HG03469 (cell line): ENCODE results near the gene PACS1.

ENCODE experiments used
- ATAC-seq: cut with Tn5 transposase; IDR thresholded peaks from one replicate; pipeline ENCODE4 v1.9.1; 2021; ENCODE audit warnings: mild to moderate bottlenecking, moderate library complexity, moderate number of reproducible peaks; ENCODE audit not compliant: unreplicated experiment

The PACS1 gene

GRCh38 chr11:66048547-66049323 is 21.3 kb upstream of the PACS1 start, which contains the start of gene GAL3ST3:
TSS of gene GAL3ST3 (minus strand) at chr11:66049161. CDS start at chr11:66045415, 3,746 bp downstream.
- no peak for ATAC-seq

DNA sequence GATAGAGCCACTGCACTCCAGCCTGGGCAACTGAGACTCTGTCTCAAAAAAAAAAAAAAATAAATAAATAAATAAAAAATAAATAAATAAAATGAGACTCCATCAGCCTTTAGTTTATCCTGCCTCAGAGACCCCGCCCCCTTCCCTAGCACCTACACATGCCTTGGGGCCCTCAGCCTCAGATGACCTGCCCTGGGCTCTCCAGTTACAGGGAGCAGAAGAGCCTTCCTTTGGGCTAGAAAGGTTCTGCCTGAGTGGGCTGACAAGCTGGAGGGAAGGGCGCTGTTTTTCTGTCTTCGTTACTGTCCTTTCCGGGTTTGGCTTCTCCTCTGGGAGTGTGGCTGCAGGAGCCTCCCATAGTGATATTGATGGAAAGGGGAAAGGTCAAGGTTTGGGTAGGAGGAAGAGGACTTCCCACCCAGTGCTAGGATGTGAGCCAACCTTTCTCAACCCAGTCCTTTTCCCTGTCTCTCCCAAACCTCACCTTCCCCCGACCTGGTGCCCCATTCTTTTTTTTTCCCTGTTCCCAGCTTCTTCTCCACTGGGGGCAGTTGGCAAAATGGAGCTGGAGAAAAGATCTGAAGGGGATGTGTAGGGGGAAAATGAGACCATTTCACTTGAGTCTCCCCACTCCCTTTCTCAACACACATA is 19.4 kb upstream of the PACS1 start:
- ATAC-seq = no peak

DNA sequence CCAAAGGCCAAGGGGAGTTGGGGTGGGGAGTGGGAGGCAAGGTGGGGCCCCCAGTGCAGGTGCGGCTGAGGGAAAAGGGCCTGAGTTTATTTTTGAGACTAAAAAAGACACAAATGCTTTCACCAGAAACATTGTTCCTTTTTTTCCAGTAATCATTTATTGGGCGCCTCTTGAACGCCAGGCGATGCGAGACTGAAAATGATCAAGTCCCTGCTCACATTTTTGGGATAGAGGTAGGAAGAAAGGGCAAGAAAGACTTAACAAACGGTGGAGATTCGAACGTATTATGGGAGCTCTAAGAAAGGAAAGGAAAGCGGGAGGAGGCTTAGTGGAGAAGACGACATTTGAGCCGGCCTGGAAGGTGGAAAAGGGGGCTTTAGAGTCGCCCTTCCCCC is 18.7 kb upstream of the PACS1 start:
- ATAC-seq = no peak

- ATAC-seq = peak; percentile 85
These were observed 18.1 kb upstream of the PACS1 start, which contains the start of gene SF3B2 for GRCh38 chr11:66051766-66052663. TSS of gene SF3B2 (plus strand) at chr11:66052364. CDS start at chr11:66052385, 21 bp downstream.

GRCh38 chr11:66052664-66052982 is 17.4 kb upstream of the PACS1 start:
- no peak for ATAC-seq

GRCh38 chr11:66055021-66055420 is 15.1 kb upstream of the PACS1 start:
- no peak for ATAC-seq

DNA sequence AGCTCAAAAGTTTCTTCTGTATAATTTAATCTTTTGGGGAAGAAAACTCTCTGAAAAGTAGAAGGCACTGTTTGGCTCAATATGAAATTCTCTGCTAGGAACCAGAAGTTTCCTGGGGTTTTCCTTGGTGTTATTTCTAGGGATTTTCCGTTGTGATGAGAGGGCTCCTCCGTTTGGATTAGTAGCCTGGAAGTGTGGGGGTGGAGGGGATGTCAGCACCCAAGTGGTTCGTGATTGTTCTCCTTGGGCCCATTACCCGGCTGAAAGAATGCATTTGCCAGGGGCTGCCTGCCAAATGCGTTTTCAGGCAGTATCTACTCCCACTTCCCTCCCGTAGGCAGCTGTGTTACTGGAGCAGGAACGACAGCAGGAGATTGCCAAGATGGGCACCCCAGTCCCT is 13.6 kb upstream of the PACS1 start:
- ATAC-seq = no peak

DNA sequence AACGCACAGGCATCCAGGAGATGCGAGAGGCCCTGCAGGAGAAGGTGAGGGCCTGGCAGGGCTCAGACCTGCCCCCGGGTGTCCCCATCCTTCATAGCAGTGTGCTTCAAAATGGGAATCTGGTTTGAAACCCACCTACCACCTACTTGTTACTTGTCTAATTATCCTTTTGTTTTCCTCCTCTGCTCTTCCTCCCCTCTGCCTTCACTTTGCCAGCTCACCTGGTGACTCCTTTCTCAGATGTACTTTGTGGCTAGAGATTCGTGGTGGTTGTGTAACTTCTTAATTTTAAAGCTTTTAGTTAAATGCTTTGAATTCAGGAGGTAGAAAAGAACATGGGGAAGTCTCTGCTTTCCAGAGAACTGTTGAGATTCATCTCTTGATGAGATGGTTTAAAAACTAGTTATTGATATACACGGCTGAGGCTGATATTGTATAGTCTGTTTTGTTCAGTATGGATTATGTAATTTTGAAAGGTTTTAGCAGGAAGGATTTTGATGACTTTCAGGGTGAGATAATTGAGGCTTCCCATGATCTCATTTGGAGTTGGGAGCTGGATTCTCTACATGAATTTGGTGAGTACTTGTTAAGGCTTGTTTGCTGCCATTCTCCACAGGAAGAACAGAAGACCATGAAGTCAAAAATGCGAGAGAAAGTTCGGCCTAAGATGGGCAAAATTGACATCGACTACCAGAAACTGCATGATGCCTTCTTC is 9.9 kb upstream of the PACS1 start:
- ATAC-seq = no peak

DNA sequence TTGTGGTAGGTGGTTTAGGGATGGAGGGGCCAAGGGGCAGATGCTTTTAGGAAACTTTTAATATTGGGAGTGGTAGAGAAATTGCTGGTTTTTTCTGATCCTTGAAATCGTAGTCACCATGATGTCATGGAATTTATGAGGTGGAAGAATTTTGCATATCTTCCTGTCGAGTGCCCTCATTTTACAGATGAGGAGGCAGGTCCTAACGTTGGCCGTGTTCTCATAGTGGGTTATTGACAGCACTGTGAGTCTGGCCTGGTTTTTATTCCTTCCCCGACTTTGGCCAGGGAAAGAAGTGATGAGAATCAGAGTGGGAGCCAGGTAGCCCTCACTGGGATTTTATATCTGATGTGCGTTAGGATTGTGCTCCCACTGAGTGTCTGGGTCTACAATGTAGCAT is 8.8 kb upstream of the PACS1 start:
- ATAC-seq = no peak

DNA sequence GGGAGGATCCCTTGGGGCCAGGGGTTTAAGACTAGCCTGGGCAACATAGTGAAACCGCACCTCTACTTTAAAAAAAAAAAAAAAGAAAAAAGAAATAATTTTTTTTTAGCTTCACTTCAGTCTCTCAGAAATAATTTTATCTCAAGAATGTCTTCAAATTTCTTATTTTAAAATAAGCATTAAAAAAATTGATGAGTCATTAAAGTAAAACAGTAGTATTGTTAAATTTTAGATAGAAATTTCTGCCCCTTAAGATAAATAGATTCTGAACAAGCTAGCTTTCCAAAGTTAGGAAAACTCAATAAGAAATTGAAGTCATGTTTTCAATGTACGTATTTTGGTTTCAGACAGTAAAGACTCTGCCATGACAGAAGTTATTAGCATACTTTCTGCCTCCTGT is 7.7 kb upstream of the PACS1 start:
- ATAC-seq = no peak

DNA sequence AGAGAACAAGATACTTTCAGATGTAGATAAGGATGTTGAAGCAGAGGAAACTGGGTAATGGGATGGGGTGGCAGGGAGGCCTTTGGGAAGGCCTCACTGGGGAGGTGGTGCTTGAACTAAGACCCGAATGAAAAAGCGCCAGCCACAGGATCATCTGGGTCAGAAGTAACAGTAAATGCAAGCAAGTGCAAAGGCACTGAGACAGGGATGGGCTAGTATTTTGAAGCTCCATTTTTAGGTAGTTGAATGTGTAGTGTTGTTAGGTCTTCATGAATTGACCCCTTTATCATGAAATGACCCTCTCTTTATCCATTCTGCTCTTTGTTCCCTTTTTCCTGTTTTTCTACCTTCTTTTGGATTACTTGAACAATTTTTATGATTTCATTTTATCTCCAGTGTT is 6.2 kb upstream of the PACS1 start:
- no peak for ATAC-seq

GRCh38 chr11:66064571-66064970 is 5.5 kb upstream of the PACS1 start:
- no peak for ATAC-seq

DNA sequence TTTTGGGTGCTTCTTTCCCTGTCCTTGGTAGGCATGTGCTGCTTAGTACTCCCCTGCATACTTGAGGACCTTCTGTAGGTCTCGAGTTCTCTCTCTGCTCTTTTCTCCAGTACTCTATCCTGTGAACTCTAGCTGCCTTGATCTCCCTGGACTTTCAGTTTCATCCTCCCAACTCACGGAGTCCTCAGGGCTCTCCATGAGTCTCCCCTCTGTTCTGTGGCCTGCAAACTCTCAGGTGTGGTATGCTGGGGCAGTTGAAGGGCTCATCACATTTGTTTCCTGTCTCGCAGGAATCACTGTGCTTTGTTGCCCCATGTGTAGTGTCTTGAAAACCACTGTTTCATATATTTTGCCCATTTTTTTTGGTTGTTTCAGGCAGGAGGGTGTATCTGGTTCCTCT is 3.3 kb upstream of the PACS1 start:
- no peak for ATAC-seq

GRCh38 chr11:66067640-66068039 is 2.4 kb upstream of the PACS1 start:
- ATAC-seq = no peak

- no peak for ATAC-seq
These were observed 1.8 kb upstream of the PACS1 start for GRCh38 chr11:66068154-66068821.

GRCh38 chr11:66068923-66069714 is 953 bp upstream of the PACS1 start:
- ATAC-seq = no peak

DNA sequence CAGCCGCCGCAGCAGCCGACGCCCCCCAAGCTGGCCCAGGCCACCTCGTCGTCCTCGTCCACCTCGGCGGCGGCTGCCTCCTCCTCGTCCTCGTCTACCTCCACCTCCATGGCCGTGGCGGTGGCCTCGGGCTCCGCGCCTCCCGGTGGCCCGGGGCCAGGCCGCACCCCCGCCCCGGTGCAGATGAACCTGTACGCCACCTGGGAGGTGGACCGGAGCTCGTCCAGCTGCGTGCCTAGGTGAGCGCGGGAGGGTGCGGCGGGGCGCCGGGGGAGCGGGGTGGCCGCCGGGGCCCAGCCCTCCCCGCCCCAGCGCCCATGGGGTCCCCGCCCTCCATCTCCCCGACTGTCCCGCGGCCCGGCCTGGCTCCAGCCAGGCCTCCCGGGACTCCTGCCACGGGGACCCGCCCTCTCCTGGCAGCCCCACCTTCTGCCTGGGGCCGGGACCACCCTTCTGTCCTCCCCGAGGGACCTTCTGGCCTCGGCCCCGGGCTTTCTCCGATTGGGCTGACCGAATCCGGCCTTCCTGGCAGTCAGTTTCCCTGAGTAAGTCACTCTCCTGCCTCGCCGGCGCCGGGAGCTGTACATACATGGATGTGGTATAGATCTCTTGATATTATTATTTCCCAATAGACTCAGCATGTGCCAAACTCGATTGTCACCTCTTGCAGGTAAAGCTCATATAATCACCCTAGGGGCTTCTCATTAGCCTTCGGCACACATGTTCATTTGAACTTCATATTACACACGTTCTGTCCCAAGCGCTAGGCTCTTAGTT is 720 bp downstream of the PACS1 start:
- no peak for ATAC-seq

DNA sequence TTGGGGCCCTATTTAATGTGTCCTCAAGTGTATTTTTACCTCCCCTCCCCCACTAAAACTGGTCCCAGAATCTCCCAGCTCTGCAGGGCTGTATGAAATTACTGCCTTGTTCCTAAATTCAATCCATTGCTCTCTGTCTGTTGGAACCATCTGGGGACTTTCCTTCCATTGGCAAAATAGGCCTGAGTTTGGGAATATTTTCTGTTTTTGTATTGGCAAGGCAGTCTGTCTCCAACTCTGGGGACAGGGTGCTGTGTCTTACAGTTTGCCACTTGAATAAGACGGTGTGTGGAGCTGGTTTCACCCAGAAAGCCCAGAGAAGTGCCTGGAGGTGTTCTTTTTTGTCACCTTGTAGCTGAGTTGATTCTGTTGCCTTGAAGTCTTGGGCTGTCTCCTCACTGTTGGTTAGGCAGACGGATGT is 1.3 kb downstream of the PACS1 start:
- no peak for ATAC-seq

- ATAC-seq = no peak
These were observed 2.0 kb downstream of the PACS1 start for GRCh38 chr11:66072081-66072480.
